Stimulated activated naive CD8-positive, alpha-beta T cell treated with anti-CD3 and anti-CD28 coated beads, Interleukin-15, Interleukin-2, amounts not matched to agents 100 U/mL and 50 U/mL, for 24 hours (primary cell): Measurements from ENCODE around the gene MAN2B2.
A peak's percentile ranks its signal among the peaks of the same experiment; 100 is the strongest.
"Not testable (repeated sequence)": the region's sequence is repeated elsewhere in the genome, so short reads cannot be mapped to it uniquely, and the experiment has no call there.

Experiments used
- ATAC-seq: fragments of 150-1000 bp; cut with Tn5 transposase; one replicate; pipeline ENCODE4 v1.10.0; 2021
- DNase-seq: peaks from one replicate; pipeline ENCODE4 v3.0.0; 2021

Gene MAN2B2

GRCh38 chr4:6617246-6617645 is 42.3 kb downstream of the MAN2B2 start:
- DNase-seq (no peak), ATAC-seq (no peak)

- no peak for ATAC-seq
- no peak for DNase-seq
Observed at GRCh38 chr4:6618386-6619115, 43.6 kb downstream of the MAN2B2 start.

- ATAC-seq: no peak
Observed at GRCh38 chr4:6619116-6619465, 44.1 kb downstream of the MAN2B2 start.

GRCh38 chr4:6619466-6620255 is 44.7 kb downstream of the MAN2B2 start:
- no peak for DNase-seq
- ATAC-seq: peak; percentile 17

More at GRCh38 chr4:6619116-6619465, 44.1 kb downstream of the MAN2B2 start:
- DNase-seq: no peak

GRCh38 chr4:6620296-6620695 is 45.3 kb downstream of the MAN2B2 start:
- ATAC-seq (no peak), DNase-seq (no peak)

GRCh38 chr4:6620891-6621555 is 46.0 kb downstream of the MAN2B2 start:
- ATAC-seq (no peak), DNase-seq (no peak)

- no peak for ATAC-seq
- no peak for DNase-seq
Observed at GRCh38 chr4:6621556-6621927, 46.6 kb downstream of the MAN2B2 start.

GRCh38 chr4:6622744-6623143 is 47.8 kb downstream of the MAN2B2 start:
- ATAC-seq (no peak), DNase-seq (no peak)

- no peak for DNase-seq
- ATAC-seq: no peak
Observed at GRCh38 chr4:6625256-6625655, 50.3 kb downstream of the MAN2B2 start.

GRCh38 chr4:6626066-6626465 is 51.1 kb downstream of the MAN2B2 start:
- ATAC-seq (no peak), DNase-seq (no peak)

- DNase-seq (no peak), ATAC-seq (no peak)
Observed at GRCh38 chr4:6627832-6628231, 52.8 kb downstream of the MAN2B2 start.

- not testable (repeated sequence) for ATAC-seq, DNase-seq
Observed at GRCh38 chr4:6628484-6628883, 53.5 kb downstream of the MAN2B2 start.

- ATAC-seq (no peak), DNase-seq (no peak)
Observed at GRCh38 chr4:6632125-6632524, 57.1 kb downstream of the MAN2B2 start.

GRCh38 chr4:6633091-6633906 is 58.3 kb downstream of the MAN2B2 start:
- no peak for DNase-seq
- ATAC-seq: no peak

- no peak for ATAC-seq
- no peak for DNase-seq
Observed at GRCh38 chr4:6634746-6635145, 59.8 kb downstream of the MAN2B2 start.

- no peak for ATAC-seq
Observed at GRCh38 chr4:6639137-6639680, 64.2 kb downstream of the MAN2B2 start.

GRCh38 chr4:6640292-6641163 is 65.5 kb downstream of the MAN2B2 start, which contains the start of gene MRFAP1:
MRFAP1 (plus strand) TSS chr4:6640685; CDS start chr4:6640863, 178 bp downstream.
- ATAC-seq (peak; percentile 95), DNase-seq (peak; percentile 93)

More at GRCh38 chr4:6639137-6639680, 64.2 kb downstream of the MAN2B2 start:
- no peak for DNase-seq

- ATAC-seq: peak; percentile 42
- peak; percentile 52 for DNase-seq
Observed at GRCh38 chr4:6641164-6641970, 66.4 kb downstream of the MAN2B2 start.

GRCh38 chr4:6641971-6642320 is 67.0 kb downstream of the MAN2B2 start:
- ATAC-seq: no peak

More at GRCh38 chr4:6641971-6642320, 67.0 kb downstream of the MAN2B2 start:
- no peak for DNase-seq
